Thoracic aorta endothelial cell (primary cell): ENCODE measurements around the gene SERPINF2. TPM values are rescaled to one million over a fixed set of nuclear protein-coding genes. Genes with fewer than 3 reads are reported as not detected.

Experiments used
- total RNA-seq: library from RNA; depleted of rRNA; stranded (reverse); fragments of >200 nt; gene quantifications from 2 replicates; pipeline ENCODE4 v1.2.3, GENCODE V29; 2012

SERPINF2 gene
- not detected in 2 replicates for total RNA-seq

GRCh38 chr17:1742371-1743087 lies at the start of gene SERPINF2:
SERPINF2 (plus strand) TSS chr17:1742871; CDS start chr17:1744996, 2,125 bp downstream.

GRCh38 chr17:1709971-1710806 lies 32.5 kb upstream of the SERPINF2 start, which contains the start of gene TLCD2:
TLCD2 (minus strand) TSS chr17:1710377; CDS start chr17:1710242, 135 bp downstream.

GRCh38 chr17:1724351-1724868 lies 18.3 kb upstream of the SERPINF2 start, which contains the start of gene WDR81:
WDR81 (plus strand) TSS chr17:1724704; CDS start chr17:1724960, 256 bp downstream.

Other genes with a start within 250 kb of the SERPINF2 start
- gene INPP5K, start 226.3 kb upstream of the SERPINF2 start, total RNA-seq, result 38.0 and 39.6 TPM in 2 replicates
- gene PITPNA, start 180.1 kb upstream of the SERPINF2 start, total RNA-seq, result 53.2 and 54.3 TPM in 2 replicates
- 16.6 and 29.0 TPM in 2 replicates for gene SLC43A2, start 114.0 kb upstream of the SERPINF2 start, total RNA-seq
- 90.2 and 95.1 TPM in 2 replicates for gene SCARF1, start 97.1 kb upstream of the SERPINF2 start, total RNA-seq
- 9.2 and 12.9 TPM in 2 replicates for gene RILP, start 93.0 kb upstream of the SERPINF2 start, total RNA-seq
- 213 and 248 TPM in 2 replicates for gene PRPF8, start 58.0 kb upstream of the SERPINF2 start, total RNA-seq
- 1.2 and 1.6 TPM in 2 replicates for gene TLCD2, start 32.5 kb upstream of the SERPINF2 start, total RNA-seq
- gene WDR81, start 18.2 kb upstream of the SERPINF2 start, total RNA-seq, result 13.3 and 19.2 TPM in 2 replicates
- 0.40 TPM in 1 of 2 replicates, not detected in the other for gene SERPINF1, start 19.2 kb downstream of the SERPINF2 start, total RNA-seq
- gene SMYD4, start 87.0 kb downstream of the SERPINF2 start, total RNA-seq, result 10.8 and 14.1 TPM in 2 replicates
- 41.0 and 47.2 TPM in 2 replicates for gene RPA1, start 87.1 kb downstream of the SERPINF2 start, total RNA-seq